HEK293 (cell line): ENCODE results near the gene CCL8.

Experiments
- CTCF ChIP-seq: fragments of 450-650 bp; formaldehyde crosslinking; IDR thresholded peaks from 2 replicates; pipeline ENCODE4 v1.5.1; 2016; ENCODE audit warnings: missing biosample characterization, missing genetic modification characterization
- REST ChIP-seq: fragments of 450-650 bp; formaldehyde crosslinking; IDR thresholded peaks from 2 replicates; pipeline ENCODE4 v1.5.1; 2016; ENCODE audit warnings: missing biosample characterization, missing genetic modification characterization
- ZNF521 ChIP-seq: fragments of 450-650 bp; formaldehyde crosslinking; IDR thresholded peaks from 2 replicates; pipeline ENCODE4 v1.5.1; 2017; ENCODE audit warnings: missing biosample characterization, mild to moderate bottlenecking, missing genetic modification characterization

GRCh38 chr17:34302636-34303035 is 16.6 kb upstream of the CCL8 start:
- TF ChIP-seq REST (tag by site-specific recombination) (no peak), CTCF (no peak), ZNF521 (tag by site-specific recombination) (no peak)
